NCI-H526 (cell line): ENCODE results near the gene ABHD12.

ENCODE experiments used
- DNase-seq, 2 experiments: peaks; one replicate each; lab custom pipeline; 2025; lab: John Stamatoyannopoulos, UW

The ABHD12 gene

GRCh38 chr20:25257130-25257529 lies 133.5 kb downstream of the ABHD12 start:
- DNase-seq: no peak

GRCh38 chr20:25256226-25256859 lies 134.3 kb downstream of the ABHD12 start:
- no peak for DNase-seq

- no peak for DNase-seq
Measured at GRCh38 chr20:25254986-25255680, 135.5 kb downstream of the ABHD12 start.

- DNase-seq: no peak
Measured at GRCh38 chr20:25254571-25254970, 136.1 kb downstream of the ABHD12 start.

- DNase-seq: no peak
Measured at GRCh38 chr20:25253606-25254275, 136.9 kb downstream of the ABHD12 start.

- DNase-seq: no peak
Measured at GRCh38 chr20:25252686-25253421, 137.8 kb downstream of the ABHD12 start.

GRCh38 chr20:25252230-25252651 lies 138.4 kb downstream of the ABHD12 start:
- no peak for DNase-seq

- no peak for DNase-seq
Measured at GRCh38 chr20:25251558-25251957, 139.1 kb downstream of the ABHD12 start.

- no peak for DNase-seq
Measured at GRCh38 chr20:25251019-25251418, 139.6 kb downstream of the ABHD12 start.

- DNase-seq: no peak
Measured at GRCh38 chr20:25250508-25250907, 140.1 kb downstream of the ABHD12 start.
